NT2/D1 (cell line): ENCODE measurements around the gene DUSP7.

Experiments used
- SUZ12 ChIP-seq: IDR thresholded peaks from 2 replicates; pipeline ENCODE4 v1.6.1; 2011; ENCODE audit not compliant: insufficient read length, insufficient read depth; ENCODE audit errors: extremely low read depth
- YY1 ChIP-seq: IDR thresholded peaks from 2 replicates; pipeline ENCODE4 v1.6.1; 2011; ENCODE audit not compliant: insufficient read length, insufficient read depth
- ZNF274 ChIP-seq: IDR thresholded peaks from 2 replicates; pipeline ENCODE4 v1.6.1; 2011; ENCODE audit warnings: mild to moderate bottlenecking, low read depth, low read length

- no peak for TF ChIP-seq YY1
- no peak for TF ChIP-seq ZNF274
- no peak for TF ChIP-seq SUZ12
These were observed 31.5 kb downstream of the DUSP7 start for GRCh38 chr3:52024765-52025452.
